Activated CD8-positive, alpha-beta memory T cell treated with anti-CD3 and anti-CD28 coated beads, Interleukin-2, amount 50 U/mL, for 48 hours (primary cell): Measurements from ENCODE around the gene RPL37A.

ENCODE experiments used
- DNase-seq: peaks from one replicate; pipeline ENCODE4 v3.0.0-alpha.2; 2020

RPL37A gene

GRCh38 chr2:216498379-216499352, at the start of gene RPL37A:
RPL37A (plus strand) TSS chr2:216498844; CDS start chr2:216498875, 31 bp downstream.
- peak; percentile 92 for DNase-seq

DNA sequence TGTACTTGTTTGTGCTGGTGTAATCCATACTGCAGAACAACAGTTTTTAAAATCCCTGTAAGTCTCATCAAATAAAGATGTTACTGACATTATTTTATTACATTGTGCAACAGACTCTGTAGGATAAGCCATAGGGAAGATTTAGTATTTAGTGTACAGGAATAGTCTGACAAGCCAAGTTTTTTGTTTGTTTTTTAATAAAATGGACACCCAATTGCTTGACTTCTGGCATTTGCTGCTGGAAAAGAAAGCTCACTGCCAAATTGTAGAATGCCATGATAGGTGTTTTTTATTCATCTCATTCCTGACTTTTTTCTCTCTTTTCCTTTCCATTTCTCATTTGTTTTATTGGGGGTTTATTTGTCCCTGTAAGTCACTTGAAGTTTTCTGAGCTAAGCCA, 48.3 kb upstream of the RPL37A start:
- DNase-seq, result no peak

- no peak for DNase-seq
Measured at GRCh38 chr2:216450784-216451183, 47.9 kb upstream of the RPL37A start.

GRCh38 chr2:216453955-216454614, 44.6 kb upstream of the RPL37A start:
- no peak for DNase-seq

GRCh38 chr2:216463148-216463547, 35.5 kb upstream of the RPL37A start:
- DNase-seq, result no peak

GRCh38 chr2:216464104-216464720, 34.4 kb upstream of the RPL37A start:
- no peak for DNase-seq

DNA sequence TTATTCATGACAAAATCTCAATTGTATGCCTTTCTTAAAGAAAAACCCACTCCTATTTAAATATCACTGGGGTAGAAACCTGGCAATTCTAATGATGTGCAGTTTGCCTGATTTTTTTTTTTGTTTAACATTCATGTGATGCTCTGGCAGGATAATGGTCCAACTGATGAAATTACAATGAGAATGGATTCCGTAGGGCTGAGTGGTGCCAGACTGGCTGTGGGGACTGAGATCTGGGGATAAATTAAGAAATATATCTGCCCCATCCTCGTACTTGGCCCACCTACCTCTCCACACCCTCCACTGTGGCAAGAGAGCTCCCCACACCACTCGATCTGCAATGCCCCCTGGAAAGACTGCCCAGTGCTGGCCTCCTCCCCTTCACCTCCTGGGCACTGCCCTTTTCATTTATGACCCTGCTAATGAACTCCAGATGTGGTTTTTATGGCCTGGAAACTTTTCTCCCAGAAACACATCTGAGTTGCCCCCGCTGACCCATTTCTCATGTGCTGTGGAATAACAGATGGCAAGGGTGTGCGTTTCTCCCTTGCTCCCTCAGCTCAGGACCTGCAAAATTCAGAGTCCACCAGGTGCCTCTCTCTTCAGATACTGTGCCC, 33.0 kb upstream of the RPL37A start:
- DNase-seq, result no peak

DNA sequence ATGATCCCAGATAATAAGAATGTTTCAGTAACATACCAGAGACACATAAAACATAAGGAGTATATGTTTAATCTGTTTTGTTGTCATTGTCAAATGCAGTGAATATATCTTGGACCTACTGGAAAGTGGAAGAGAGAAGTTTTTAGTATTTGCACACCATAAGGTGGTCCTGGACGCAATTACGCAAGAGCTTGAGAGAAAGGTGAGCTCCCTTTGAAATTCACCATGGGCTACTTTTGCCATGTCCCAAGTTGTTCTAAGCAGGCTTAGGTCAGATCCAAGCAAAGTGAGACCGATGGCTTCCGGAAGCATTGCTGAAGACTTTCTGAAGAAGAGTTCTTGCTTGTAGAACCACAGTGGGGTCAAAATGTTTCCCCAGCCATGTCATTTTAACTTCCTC, 30.8 kb upstream of the RPL37A start:
- DNase-seq, result no peak

DNA sequence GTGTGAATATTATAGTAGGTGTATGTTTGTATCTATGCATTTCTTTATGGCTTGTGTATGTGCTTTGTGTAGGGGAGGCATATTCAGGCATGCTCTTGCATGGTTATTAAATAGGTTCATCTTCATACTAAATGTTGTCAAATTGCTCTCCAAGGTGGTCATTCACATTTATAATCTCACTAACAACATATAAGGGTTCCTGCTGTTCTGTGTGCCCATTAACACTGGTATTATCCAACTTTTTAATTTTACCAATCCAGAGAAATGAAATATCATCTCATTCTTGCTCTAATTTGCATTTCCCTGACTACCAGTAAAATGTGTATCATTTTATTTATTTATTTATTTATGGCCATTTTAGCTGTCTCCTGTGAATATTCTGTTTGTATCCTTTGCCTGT, 29.0 kb upstream of the RPL37A start:
- no peak for DNase-seq

GRCh38 chr2:216473187-216473586, 25.5 kb upstream of the RPL37A start:
- DNase-seq, result no peak

DNA sequence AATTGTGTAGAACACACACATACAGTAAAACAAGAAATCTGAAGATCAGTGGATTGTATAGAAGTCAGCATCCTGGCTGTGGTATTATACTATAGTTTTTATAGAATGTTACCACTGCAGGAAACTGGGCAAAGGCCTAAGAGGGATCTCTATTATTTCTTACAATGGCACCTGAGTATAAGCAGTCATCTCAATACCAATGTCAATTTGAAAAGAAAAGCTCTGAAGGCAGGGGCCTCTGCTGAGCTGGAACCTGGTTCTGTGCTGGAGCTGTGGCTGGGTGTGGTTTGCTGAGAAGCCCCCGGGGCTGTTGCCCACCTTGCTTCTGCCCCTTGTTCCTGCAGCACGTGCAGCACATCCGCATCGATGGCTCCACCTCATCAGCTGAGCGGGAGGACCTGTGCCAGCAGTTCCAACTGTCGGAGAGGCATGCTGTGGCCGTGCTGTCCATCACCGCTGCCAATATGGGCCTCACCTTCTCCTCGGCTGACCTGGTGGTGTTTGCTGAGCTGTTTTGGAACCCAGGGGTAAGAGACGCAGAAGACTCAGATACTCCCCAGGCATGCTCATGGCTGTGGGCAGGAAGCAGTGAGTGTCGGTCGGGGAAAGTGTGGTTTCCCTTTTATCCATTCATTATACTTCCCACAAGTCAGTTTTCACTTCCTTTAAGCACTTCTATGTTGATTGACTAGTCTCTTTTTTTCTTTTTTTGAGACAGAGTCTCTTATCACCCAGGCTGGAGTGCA, 23.5 kb upstream of the RPL37A start:
- peak; percentile 59 for DNase-seq

DNA sequence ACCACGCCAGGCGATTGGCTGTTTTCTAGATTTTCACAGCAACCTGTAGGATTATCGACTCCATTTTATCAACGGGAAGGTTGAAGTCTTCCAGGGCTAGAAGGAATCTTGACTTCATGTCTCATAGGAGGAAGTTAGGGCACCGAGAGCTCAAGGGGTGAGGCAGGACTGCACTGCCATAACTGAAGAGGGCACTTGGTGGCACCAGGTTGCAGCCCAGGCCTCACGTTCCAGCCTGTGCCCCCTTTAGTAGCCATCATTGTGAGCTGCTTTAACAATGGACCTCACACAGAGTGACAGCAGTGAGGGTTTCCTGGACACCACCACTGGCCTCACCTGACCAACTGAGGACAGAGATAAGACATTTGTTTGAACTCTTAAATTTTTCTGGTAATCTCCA, 22.9 kb upstream of the RPL37A start:
- no peak for DNase-seq

DNA sequence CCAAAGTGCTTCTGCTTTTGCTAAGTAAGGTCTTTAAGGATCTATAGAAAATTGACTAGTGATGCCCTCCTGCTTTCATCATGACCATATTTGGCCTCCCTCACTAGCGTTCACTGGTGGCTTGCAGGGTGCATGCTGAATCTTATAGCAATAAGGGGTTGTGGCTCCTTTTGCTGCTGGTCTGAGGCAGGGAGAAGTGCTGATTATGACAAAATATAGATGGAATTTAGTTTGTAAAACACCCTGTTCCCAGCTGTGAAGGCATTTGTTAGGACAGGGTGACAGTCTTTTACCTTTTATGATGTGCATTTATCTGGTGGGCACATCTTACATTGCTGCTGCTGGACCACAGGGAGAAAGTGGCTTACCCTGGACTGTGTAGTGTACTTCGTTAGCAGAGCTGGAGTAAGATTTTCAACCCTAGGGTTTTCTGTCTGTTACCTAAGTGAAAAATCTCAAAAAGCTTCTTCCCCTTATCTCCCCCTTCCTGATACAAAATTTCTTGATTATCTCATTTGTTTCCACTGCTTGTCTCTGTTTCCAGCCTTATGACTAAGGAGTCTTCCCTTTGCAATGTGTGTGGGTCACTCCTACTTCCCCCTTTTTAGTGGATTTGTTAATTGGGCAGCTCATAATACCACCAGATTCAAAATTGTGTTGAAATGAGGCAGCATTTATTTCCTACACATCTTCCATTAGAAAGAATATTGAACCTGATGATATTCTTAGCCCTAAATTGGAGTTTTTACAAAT, 21.2 kb upstream of the RPL37A start:
- DNase-seq, result no peak

- no peak for DNase-seq
Measured at GRCh38 chr2:216478151-216478550, 20.5 kb upstream of the RPL37A start.

- no peak for DNase-seq
Measured at GRCh38 chr2:216478791-216479190, 19.9 kb upstream of the RPL37A start.

DNA sequence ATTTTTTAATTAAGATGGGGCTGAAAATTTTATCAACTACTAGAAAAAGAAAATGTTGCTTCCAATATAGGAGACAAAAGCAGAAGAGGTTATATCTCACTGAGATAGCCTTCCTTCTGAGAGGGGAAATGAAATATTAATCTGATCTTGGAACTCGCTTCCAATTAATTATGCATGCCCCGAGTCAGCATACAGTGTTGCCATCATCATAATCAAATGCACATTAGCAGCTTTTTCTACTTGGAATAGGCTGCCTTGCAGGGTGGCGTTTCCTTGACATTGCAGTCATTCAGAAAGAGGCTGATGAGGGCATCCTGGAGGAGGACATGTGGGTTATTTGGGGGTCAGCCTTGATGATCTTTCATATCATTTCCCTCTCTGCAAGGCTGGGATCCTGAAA, 18.4 kb upstream of the RPL37A start:
- DNase-seq, result no peak

- no peak for DNase-seq
Measured at GRCh38 chr2:216482640-216483039, 16.0 kb upstream of the RPL37A start.

- DNase-seq, result no peak
Measured at GRCh38 chr2:216485237-216485636, 13.4 kb upstream of the RPL37A start.

GRCh38 chr2:216485745-216486144, 12.9 kb upstream of the RPL37A start:
- DNase-seq, result no peak

GRCh38 chr2:216486271-216486670, 12.4 kb upstream of the RPL37A start:
- no peak for DNase-seq

GRCh38 chr2:216486708-216487107, 11.9 kb upstream of the RPL37A start:
- DNase-seq, result no peak

GRCh38 chr2:216490061-216490460, 8.6 kb upstream of the RPL37A start:
- no peak for DNase-seq
